ENCODE data around the gene GPAM.

Gene GPAM

DNA sequence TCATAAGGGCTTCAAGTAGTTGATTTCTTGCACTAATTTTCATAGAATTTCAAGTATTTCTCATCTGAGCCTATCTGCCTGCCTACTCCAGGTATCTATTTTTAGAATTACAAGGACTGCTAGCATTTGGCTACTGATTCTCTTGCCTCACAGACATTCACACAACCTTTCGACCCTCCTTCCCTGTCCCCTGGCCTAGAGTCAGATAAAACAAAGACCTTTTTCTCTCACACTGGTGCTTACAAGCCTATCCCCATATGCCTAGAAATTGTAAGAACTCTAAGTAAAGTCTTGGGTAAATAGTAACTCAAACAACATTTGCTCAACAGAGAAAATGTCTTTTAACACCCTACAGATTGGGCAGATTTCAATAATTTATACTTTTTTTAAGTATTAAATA is 6.3 kb downstream of the GPAM start:
- no peak for DNase-seq (ENCODE audit: low read depth)
- no peak overlapping the region for H3K4me3 ChIP-seq (ENCODE audit: low read length)
- no peak for TF ChIP-seq CTCF (conservative IDR thresholded peaks at IDR 0.05; ENCODE audit: low read depth, low read length)

DNA sequence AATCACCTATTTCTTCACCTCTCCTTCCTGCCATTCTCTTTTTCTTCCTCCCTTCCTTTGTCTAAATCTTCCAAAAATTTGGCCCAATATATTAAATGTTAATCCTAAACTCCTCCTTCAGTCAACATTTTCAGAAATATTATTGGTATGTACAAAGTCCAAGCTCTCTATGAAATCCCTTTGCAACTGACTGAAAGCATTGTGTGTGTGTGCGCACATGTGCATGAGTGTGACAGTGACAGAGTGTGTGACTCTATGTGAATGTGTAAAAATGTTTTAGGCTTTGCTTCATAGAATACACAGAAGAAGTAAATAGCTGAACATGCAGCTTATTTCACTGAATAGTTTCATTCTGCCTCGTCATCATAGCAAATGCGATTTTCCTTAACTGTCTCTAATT is 7.0 kb downstream of the GPAM start:
- TF ChIP-seq CTCF (conservative IDR thresholded peaks at IDR 0.05; ENCODE audit: low read depth, low read length), result no peak

GRCh38 chr10:112175409-112175808 is 8.2 kb downstream of the GPAM start:
- no peak overlapping the region for H3K4me3 ChIP-seq (ENCODE audit: low read length)
- no peak for DNase-seq (ENCODE audit: low read depth)
- TF ChIP-seq CTCF (conservative IDR thresholded peaks at IDR 0.05; ENCODE audit: low read depth, low read length), result no peak

More for the DNA sequence above, 7.0 kb downstream of the GPAM start:
- no peak overlapping the region for H3K4me3 ChIP-seq (ENCODE audit: low read length)
- DNase-seq (ENCODE audit: low read depth), result no peak

- H3K4me3 ChIP-seq (ENCODE audit: low read length), result no peak overlapping the region
- DNase-seq (ENCODE audit: low read depth), result no peak
- no peak for TF ChIP-seq CTCF (conservative IDR thresholded peaks at IDR 0.05; ENCODE audit: low read depth, low read length)
These were observed 10.4 kb downstream of the GPAM start for GRCh38 chr10:112173206-112173605.

DNA sequence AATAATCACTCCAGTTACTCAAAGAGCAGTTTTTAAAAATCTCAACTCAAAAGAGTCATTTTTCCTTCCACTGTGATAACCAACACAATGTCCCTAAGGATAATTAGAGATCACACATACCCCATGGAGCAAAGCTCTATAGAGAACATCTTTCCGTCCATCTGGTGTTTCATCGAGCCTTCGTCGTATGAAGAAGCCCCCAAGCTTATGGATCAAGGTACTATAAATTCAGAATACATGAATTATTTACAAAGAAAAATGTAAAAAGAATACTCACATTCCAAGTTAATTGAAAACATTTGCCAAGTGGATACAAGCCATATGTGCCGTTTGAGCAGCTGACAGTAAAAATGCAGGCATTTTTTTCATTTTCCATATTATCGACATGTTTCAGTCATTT is 14.8 kb downstream of the GPAM start:
- no peak overlapping the region for H3K4me3 ChIP-seq (ENCODE audit: low read length)
- no peak for DNase-seq (ENCODE audit: low read depth)
- no peak for TF ChIP-seq CTCF (conservative IDR thresholded peaks at IDR 0.05; ENCODE audit: low read depth, low read length)

- DNase-seq (ENCODE audit: low read depth), result no peak
- H3K4me3 ChIP-seq (ENCODE audit: low read length), result no peak overlapping the region
- no peak for TF ChIP-seq CTCF (conservative IDR thresholded peaks at IDR 0.05; ENCODE audit: low read depth, low read length)
These were observed 16.8 kb downstream of the GPAM start for GRCh38 chr10:112166800-112167199.

DNA sequence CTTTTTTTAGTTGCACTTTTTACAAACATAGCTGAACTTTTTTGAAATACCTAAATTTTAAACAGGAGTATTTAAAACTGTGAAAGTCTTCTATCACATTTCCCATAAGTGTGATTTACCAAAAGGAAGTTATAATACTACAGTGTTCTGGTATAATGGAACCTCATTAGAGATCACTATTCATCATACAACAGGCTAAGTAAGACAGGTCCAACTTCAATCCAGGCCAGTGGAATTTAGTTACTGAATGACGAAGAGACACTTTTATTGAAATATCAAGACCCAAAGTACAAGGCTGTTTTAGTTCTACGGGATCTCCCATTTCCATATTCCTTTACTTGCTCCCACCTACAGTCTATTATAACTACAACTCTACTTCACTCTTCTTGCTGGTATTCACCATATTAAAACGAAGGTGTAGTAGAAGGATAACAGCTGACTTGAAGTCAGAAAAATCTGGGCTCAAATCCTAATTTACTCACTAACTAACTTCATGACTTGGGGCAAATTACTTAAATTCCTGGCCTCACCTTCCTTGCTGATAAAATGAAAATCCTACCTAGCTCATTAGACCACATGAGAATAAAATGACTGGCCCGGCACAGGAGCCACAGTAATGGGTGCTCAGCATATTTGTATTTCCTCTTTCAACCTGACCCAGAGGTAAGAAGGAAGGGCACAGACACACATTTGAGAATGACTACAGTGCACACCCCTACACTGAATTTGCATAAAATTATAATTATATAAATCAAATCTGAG is 21.6 kb downstream of the GPAM start:
- no peak for TF ChIP-seq CTCF (conservative IDR thresholded peaks at IDR 0.05; ENCODE audit: low read depth, low read length)
- DNase-seq (ENCODE audit: low read depth), result no peak
- no peak overlapping the region for H3K4me3 ChIP-seq (ENCODE audit: low read length)
